AG09319 (cell line): ENCODE data around the gene EXOSC1.
A peak's percentile ranks its signal among the peaks of the same experiment; 100 is the strongest.

ENCODE experiments used
- DNase-seq: peaks from one replicate; pipeline ENCODE4 v3.0.0-alpha.2; 2010; ENCODE audit warnings: low read depth; ENCODE audit errors: extremely low read depth
- CTCF ChIP-seq: IDR thresholded peaks from 2 replicates; pipeline ENCODE4 v1.5.1; 2011; ENCODE audit warnings: low read depth, mild to moderate bottlenecking, inconsistent platforms, low read length, moderate library complexity

EXOSC1 gene

DNA sequence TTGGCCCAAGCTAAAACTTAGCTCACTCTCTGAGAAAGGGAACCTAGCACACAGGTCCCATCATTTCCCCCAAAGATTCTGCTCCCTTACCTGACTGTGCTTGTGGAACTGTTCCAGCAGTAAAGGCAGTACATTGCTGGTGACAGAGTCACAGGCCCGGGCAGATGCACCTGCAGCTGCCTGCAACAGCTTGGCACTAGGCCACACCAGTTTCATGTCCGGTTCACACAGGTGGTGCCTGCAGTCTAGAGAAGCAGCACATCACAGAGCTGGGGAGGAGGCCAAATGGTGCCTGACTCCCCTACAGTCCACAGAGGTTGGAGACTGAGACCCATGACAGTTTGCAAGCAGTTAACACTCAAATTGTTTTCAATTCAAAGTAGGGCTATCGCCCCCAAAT is 22.4 kb upstream of the EXOSC1 start:
- TF ChIP-seq CTCF, result no peak
- DNase-seq, result no peak

DNA sequence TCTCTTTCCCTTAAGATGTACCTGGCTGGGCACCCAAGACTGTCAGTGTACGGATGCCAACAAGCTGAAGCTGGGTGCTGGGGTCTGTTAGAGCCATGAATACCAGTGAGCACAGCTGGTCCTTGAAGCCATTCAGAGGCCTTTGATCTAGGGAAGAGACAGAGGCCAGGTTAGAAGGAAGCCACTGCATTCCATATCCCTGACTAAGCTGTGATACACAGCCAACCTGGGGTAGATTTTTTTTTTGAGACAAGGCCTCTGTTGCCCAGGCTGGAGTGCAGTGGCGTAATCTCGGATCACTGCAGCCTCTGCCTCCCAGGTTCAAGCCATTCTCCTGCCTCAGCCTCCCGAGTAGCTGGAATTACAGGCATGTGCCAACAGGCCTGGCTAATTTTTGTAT is 20.9 kb upstream of the EXOSC1 start:
- no peak for TF ChIP-seq CTCF

GRCh38 chr10:97465982-97466381 is 20.2 kb upstream of the EXOSC1 start:
- TF ChIP-seq CTCF, result no peak
- DNase-seq, result no peak

More for the DNA sequence above, 20.9 kb upstream of the EXOSC1 start:
- no peak for DNase-seq

DNA sequence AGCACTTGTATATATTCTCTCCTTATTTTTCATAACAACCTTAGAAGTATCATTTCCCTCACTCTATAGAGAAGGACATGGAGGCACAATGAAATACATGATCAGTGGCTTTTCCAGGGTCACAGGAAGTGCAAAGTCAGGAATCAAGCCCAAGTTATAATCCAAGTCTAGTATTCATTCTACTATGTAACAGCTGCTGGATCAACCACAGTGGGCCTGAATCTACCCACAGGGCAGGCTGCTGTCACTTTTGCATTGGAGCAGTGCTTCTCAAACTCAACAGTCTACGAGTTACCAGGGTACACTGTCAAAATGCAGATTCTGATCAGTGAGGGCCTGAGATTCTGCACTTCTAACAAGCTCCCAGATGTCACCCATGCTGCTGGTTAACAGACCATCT is 18.4 kb upstream of the EXOSC1 start:
- no peak for DNase-seq
- no peak for TF ChIP-seq CTCF

GRCh38 chr10:97463363-97464132 is 17.7 kb upstream of the EXOSC1 start:
- DNase-seq, result peak; percentile 56
- TF ChIP-seq CTCF, result peak; percentile 81

- TF ChIP-seq CTCF, result no peak
- DNase-seq, result no peak
Measured at GRCh38 chr10:97462309-97462708, 16.5 kb upstream of the EXOSC1 start.

GRCh38 chr10:97459933-97460332 is 14.1 kb upstream of the EXOSC1 start:
- TF ChIP-seq CTCF, result no peak
- no peak for DNase-seq
